DMS 273 (cell line): ENCODE data around the gene RALGAPA2.

Source experiments
- DNase-seq: peaks from one replicate; lab custom pipeline; 2025; ENCODE audit not compliant: unreplicated experiment; lab: John Stamatoyannopoulos, UW

The RALGAPA2 gene

DNA sequence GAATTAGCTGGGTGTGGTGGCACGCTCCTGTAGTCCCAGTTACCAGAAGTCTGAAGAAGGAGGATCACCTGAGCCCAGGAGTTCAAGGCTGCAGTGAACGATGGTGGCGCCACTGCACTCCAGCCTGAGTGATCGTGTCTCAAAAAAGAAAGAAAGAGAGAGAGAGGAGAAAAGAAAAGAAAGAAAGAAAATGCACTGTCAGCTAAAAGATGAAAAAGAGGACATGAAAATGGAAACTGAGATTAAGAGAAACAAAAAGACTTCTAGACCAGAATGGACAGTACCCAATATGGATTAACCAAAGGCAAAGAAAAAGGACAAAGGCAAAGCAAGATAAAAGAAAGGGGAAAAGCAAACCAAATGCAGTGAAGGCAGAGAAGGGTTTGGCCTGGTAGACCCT is 9.0 kb upstream of the RALGAPA2 start:
- DNase-seq = no peak

DNA sequence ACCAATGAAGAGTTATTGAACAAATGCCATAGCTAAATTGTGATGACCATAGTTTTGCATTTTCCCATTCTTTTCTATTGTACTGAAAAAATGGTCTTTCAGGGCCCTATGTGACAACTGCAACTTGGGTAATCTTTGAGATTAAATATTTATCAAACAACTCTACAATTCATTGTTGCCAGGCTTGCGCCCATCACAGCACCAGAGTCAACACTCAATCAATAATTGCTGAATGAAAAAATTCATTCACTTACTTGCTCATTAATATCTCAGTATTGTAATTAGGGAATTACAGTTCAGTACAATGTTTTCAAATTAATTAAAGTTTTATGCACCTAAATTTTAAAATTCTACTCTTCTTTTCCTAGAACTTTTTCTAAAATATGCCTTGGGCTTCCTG is 7.7 kb upstream of the RALGAPA2 start:
- no peak for DNase-seq

DNA sequence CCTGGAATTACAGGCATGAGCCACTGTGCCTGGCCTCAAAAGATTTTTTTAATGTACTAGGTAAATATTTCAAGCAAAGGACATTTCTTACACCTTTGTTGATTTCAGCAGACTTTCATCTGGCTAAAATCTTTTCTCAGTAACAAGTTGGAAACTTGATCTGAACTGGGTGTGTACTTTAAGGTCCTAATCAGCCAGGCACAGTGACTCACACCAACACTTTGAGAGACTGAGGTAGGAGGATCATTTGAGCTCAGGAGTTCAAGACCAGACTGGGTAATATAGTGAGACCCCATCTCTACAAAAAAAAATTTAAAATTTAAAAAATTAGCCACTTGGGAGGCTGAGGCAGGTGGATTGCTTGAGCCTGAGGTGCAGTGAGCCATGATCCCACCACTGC is 7.0 kb upstream of the RALGAPA2 start:
- DNase-seq = no peak

DNA sequence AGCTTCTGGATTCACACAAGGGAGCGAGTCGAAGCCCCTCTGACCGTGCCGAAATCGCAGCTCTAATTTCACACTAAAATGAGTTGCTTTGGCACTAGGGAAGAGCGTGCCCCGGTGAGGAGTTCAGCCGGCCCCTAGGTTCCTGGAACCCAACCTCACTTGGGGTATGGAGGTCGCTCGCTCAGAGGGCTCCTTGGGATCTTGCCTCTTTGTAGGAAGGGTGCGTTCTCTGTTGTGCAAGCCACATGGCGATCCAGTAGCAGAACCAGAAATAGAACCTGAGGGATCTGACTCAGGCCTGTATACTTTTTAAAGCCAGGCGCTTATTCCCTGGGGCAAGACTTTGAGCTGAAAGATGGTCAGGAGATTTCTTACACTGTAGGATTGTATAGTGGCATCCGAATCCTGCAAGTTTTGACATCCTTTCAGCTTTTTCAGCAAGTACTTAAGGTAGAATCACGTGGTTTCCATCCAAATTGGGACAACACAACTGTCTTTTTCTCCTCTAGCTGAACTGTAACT is 861 bp upstream of the RALGAPA2 start:
- DNase-seq = no peak

DNA sequence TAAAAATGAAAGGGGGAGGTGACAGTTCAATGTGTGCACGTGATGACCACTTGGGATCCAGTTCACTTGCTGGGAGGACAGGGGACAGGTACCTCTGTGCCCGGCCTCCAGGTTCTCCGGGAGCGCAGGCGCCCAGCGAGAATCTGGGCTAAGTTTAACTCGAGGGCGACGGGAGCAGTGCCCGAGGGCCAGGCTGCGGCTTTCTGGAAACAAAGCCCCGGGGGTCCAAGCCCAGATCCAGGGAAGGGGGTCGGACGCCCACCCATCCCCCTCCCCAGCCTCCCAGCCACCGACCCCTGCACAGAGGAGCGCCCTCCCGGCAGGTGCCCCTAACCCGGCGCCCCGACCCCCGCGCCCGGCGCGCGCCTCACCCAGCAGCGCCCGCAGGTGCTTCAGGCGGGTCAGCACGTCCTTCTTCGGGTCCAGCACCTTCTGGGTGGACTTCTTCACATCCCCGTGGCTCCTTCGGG is 405 bp downstream of the RALGAPA2 start:
- peak; percentile 55 for DNase-seq

DNA sequence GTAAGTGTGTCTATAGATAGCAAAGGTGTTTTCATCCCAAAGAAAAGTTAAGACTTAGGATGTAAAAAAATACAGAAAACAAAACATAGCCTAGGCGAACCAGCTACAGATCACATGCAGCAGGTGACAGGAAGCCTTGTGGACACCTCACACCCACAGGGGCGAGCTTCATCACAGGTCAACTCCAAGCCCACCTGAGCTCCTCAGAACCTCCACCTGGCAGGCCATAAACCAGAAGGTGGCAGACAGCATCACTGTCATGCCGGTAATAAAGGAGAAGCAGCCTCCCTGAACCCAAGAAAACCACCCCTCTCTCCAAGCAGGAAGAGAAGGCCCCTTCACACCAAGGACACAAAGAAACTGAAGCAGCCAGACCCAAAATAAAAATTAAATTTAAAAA is 1.0 kb downstream of the RALGAPA2 start:
- peak; percentile 15 for DNase-seq

DNA sequence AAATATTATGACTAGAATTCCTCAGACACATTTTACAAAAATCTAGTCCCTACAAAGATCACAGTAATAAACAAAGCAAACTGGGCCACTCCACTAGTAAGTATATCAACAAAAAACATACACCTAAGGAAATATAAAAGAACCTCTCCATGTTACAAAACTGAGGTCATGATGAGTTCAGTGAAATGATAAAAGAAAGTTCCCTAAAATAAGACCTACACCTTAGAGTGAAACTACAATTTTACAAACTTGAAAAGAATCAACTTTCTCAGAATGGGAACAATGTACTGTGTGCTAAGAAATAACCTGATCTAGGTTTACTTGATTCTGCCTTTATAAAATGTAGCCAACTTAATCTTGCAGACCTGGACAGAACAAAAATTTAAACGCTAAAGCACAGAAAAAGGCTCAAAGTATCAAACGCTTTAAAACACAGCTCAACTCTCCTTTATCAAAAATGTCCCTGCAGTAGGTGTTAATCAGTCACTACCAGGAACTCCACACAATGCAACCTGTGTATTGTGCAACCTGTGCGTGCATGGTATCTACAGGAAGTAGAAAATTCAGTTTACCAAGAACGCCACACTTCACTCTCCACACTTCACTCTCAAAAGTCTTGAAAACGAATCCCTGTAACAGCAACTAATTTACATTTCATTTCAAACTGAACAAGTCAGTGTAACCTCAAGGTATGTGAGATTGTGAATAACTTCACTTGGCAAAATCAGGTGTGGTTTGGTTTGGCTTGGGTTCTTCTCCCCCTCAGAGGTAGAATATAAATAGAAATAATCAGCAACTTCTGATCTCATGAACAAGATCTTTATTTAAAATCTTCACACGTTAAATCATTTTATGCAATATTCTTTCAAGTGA is 1.8 kb downstream of the RALGAPA2 start:
- DNase-seq = no peak

DNA sequence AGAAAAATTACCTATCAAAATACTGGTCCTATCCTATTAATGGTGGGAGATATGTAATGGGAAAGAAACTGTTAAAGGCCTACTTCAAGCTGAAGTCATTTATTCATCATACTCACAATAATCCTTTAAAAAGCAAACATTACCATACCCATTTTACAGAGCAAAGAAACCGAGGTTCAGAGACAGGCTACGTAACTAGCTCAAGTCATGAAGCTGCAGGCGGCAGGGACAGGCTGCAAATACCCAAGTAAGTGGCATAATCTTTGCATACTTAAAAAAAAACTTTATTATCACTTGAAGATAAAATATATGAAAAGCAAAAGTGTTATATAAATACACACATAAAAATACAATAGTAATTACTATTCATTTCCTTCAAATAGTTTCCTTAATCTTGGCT is 2.6 kb downstream of the RALGAPA2 start:
- no peak for DNase-seq

DNA sequence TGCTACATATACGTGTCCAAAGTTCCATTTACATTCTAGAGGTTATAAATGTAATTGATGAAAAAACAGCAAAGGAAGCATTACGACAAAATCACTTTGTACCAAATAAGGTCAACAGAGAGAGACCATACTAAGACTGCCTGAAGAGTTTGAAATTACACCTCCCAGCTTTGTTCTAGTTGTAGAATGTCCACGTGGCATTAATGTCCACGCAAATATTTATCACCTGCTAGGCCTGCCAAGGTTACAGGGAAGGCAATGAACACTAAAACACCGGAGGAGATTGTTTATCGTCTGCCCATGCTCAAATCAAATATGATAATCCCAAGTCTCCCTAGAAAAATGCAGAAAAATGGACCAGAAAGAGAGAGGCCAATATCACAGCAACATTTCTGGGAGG is 6.2 kb downstream of the RALGAPA2 start:
- no peak for DNase-seq

DNA sequence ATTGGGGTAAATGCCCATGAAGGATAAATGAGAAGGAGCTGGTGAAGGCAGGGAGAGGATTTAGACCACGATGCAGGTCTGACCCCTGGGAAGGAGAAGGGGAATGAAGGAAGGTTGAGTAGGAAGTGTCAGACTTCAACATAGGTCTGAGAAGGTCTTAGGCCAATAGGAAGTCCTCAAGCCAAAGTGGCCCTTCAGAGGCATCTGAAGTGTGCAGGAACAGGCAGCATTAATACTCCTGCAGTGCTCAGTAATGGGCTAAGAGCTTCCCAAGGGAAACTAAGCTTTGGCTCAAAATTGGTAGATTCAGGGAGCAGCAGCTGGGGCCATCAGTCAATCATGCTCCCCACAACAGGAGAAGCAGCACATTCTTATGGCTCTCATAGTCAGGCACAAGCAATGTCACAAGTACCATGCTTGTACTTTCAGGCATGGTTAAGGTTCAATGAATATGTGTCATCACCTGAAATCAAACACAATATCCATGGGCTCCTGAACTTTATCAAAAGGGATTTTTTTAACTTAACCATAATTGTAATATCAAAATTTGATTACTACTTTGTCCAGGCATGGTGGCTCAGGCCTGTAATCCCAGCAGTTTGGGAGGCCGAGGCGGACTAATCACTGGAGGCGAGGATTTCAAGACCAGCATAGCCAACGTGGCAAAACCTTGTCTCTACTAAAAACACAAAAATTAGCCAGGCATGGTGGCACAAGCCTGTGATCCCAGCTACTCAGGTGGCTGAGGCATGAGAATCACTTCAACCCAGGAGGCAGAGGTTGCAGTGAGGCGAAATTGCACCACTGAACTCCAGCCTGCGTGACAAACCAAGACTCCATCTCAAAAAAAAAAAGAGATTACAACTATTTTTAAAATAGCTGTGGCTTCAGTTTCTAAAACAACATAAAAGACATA is 9.9 kb downstream of the RALGAPA2 start:
- no peak for DNase-seq

DNA sequence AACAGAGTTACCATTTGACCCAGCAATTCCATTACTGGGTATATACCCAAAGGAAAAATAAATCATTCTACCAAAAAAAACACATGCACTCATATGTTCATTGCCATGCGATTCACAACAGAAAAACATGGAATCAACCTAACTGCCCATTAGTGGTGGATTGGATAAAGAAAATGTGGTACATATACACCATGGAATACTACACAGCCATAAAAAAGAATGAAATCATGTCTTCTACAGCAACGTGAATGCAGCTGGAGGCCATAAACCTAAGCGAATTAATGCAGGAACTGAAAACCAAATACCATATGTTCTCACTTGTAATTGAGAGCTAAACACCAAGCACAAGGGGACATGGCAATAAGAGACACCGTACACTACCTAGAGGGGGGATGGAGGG is 12.5 kb downstream of the RALGAPA2 start:
- DNase-seq = no peak

DNA sequence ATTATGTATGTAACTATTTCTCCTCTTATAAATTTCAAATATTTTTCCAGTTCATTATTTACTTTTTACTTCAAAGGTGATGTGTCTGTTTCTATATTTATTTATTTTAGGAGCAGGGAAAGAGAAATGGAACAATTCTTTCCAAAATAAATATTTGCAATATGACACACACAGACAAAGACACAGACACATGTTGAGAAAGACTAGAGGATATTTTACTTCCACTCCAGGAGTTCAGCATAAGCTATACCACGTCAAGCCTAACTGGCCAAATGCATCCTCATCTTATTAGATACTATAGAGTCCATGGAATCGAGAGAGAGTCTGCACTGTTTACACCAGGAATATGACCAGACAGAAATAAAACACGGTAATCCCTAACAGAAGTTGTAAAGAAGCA is 13.3 kb downstream of the RALGAPA2 start:
- DNase-seq = no peak

DNA sequence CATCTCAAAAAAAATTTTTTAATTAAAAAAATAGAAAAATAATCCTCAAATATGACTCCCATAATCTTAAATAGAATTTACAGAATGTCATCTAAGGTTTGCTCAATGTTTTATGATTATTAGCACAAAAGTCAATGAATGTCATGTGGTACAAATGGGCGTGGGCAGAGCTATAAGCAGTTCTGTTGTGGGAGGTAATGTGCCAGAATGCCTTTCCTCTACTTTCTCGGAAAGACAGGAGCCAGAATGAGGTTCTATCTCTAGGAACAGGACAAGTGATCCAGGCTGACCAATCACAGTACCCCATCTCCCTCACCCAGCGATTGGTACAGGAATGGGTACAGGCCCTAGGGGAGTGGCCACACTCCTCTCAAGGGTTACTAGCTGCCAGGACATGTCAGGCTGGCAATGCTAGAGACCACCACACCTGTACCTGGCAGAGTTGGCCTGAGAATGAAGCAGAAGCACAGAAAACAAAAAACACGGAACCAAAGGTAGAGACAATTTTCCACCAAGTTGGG is 15.1 kb downstream of the RALGAPA2 start:
- no peak for DNase-seq

DNA sequence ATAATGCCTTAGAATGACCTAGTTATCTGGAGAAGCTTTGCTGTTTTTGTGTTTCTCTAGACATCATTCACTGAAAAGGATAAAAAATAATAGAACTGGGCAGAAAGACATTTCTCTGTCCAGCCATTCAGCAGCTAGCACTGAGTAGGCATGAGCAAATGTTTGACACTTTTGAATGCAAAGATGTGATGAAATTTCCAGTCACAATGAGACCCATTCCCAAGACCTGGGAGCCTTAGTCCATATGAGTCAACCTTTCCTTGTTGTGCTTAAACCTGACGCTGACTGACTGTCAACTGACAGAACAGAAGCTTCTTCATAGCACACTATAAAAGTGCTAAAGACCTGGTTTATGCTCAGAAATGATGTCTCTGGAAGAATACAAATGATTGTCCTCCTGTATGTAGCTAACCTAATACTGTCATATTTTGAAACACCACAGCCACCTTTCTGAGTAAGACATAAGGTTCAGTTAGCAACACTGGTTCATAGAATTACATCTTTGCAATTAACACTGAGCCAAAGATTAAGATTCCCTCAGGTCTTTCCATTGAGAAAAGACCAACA is 17.1 kb downstream of the RALGAPA2 start:
- no peak for DNase-seq

DNA sequence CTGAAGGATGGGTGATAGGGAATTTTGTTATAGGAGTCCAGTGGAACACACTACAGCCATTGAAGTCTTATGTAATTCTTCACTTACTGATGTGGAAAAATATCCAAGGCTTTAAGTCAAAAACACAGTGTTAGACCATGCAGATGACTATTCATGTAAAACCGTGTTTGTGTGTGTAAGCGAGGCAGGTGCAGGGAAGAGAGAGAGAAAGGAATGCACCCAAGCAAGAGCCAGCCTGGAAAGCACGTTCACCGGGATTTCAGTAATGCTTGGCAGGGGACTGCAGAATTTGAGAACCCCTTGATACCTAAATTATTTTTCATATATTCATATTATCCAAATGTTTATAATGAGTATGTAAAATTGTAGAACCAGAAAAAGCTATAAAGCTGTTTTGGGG is 17.9 kb downstream of the RALGAPA2 start:
- DNase-seq = no peak

DNA sequence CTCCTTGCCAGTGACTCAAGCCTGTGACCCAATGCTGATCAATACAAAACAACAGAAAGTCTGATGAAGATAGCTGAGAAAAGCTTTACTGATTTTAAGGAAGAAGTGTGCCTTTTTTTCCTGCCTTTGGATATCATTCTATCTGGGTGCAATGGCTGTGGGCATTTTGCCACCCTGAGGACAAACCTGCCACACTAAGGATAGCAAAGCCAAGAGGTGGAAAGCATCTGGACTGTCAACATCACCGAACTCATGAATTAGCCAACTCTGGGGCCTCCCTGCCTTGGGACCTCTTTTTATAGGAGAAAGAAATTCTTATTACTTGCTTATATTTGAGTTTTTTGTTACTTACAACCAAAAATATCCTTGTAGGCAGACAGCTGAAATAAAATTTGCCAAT is 19.9 kb downstream of the RALGAPA2 start:
- DNase-seq = no peak

DNA sequence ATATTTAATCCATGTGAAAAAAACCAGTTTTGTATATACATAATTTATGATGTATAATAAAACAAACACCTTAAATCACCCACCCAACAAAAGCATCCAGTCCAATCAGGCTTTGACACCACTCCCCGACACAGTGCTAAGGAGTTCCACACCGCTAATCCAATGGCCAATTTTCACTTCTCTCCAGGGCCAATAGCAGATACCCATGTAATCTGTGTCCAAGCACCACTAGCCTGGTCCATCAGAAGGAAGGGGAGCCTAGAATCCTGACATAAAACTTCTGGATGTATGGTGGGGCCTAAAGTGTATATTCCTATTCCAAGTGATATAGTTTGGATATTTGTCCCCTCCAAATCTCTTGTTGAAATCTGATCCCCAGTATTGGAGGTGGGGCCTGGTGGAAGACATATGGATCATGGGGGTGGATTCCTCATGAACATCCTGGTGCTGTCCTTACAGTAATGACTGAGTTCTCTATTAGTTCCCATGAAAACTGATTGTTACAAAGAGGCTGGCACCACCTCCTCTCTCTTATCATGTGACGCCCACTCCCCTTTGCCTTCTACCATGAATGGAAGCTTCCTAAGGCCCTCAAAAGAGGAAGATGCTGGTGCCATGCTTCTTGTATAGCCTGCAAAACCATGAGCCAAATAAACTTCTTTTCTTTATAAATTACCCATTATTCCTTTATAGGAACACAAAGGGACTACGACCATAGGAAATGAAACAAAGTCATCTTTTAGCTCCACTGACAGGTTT is 20.8 kb downstream of the RALGAPA2 start:
- DNase-seq = peak; percentile 37

DNA sequence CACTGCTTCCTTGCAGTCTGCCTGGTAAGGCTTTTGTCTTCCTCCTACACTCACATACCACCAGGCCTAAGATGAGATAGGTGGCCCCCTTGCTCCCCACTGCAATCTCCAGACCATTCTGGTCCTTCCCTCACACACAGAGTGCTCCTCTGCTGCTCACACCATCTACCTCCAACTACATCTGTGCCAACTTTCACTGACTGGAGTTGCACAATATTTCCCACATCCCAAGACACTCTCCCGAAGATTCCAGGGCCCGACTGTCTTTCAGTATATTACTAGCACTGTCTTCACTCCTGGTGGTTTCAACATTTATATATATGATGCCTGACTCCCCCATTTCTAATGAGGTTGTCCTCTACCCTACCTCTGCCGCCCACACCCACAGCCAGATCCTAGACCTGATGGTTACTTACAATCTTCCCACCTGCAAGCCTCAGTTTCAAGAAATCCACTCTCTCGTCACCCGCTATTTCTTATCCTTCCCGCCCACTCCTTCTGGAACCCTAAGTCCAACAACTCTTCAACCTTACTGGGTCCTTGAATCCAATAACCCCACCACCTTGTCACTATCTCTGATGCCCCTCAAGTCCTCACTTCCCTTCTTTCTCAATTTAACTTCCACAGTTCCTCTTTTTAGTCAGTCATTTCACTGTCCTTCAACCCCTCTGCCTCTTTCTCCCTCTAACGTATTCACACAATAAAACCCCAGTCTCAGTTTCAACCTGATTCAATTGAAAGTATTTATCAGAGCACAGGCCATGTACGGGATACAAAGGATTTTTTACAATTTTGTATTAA is 21.6 kb downstream of the RALGAPA2 start:
- DNase-seq = no peak

DNA sequence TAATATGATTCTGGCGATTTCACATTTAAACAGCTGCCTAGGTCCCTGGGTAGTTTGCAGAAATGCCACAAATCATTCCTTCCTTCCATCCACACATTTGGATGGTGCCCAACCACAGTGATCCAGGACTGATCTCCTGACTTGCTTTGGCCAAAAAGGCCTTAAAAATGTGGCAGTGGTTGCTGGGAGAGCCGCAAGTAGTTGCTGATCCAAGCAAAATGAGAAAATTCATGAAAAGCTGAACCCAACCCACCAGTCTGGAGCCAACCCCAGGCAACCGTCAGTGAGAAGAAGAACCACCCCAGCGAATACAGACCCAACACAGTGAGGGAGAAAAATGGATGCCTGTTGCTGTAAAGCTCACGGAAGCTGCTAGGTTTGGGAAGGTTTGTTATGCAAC is 25.1 kb downstream of the RALGAPA2 start:
- DNase-seq = no peak

DNA sequence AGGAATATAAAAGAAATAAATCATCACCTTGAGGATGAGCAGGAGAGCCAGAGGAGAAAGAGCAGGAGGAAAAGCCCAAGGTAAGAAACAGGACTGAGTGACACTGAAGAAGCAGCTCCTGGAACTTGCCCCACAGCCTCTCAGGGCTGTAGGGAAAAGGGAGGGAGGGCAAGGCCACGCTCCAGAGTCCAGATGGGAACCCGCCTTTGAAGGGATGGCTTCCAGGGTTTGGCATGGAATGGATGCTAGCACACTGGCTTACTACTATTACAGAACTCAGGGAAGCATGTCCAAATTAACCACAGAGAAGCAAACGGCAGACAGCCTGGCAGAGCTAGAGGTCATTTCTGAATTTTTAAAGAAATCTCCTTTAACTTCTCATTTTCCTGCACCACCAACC is 26.8 kb downstream of the RALGAPA2 start:
- DNase-seq = peak; percentile 90
